Spleen (tissue), 11 donors: ENCODE measurements around the gene MPPED2. TPM values are rescaled to one million over a fixed set of nuclear protein-coding genes. Genes with fewer than 3 reads are reported as not detected.

Experiments used
- DNase-seq: peaks from one replicate; pipeline ENCODE4 v3.0.0-alpha.2; 2020
- H3K27ac ChIP-seq, 8 donors: fragments of 200-600 bp; sonication (generic) in 7 of 8; 1 replicate in 4 of 8; 2 replicates in 4 of 8; pipeline versions ENCODE4 v1.5.0 to v1.8.0; 2016 to 2021; ENCODE audit warnings: inconsistent platforms in 4 of 8, mild to moderate bottlenecking in 4 of 8, moderate library complexity in 1 of 8
- H3K27me3 ChIP-seq, 7 donors: fragments of 200-600 bp; sonication (generic) in 6 of 7; replicated peaks in 1 of 7; 1 replicate in 4 of 7; 2 replicates in 3 of 7; pipeline versions ENCODE4 v1.5.0 to v1.8.0; 2016 to 2021; ENCODE audit warnings: inconsistent platforms in 3 of 7, mild to moderate bottlenecking in 1 of 7
- H3K36me3 ChIP-seq, 6 donors: fragments of 200-600 bp; sonication (generic) in 5 of 6; 1 replicate in 4 of 6; 2 replicates in 2 of 6; pipeline versions ENCODE4 v1.5.0 to v1.8.0; 2016 to 2021; ENCODE audit warnings: inconsistent platforms in 2 of 6
- H3K4me1 ChIP-seq, 6 donors: fragments of 200-600 bp; sonication (generic) in 5 of 6; 1 replicate in 3 of 6; 2 replicates in 3 of 6; pipeline versions ENCODE4 v1.5.0 to v1.8.0; 2016 to 2021; ENCODE audit warnings: inconsistent platforms in 3 of 6
- H3K4me3 ChIP-seq, 8 donors: fragments of 200-600 bp; sonication (generic) in 7 of 8; 1 replicate in 4 of 8; 2 replicates in 4 of 8; pipeline versions ENCODE4 v1.5.0 to v1.8.0; 2016 to 2021; ENCODE audit warnings: inconsistent platforms in 4 of 8, mild to moderate bottlenecking in 4 of 8, moderate library complexity in 2 of 8
- H3K9me3 ChIP-seq, 8 donors: fragments of 200-600 bp; sonication (generic) in 7 of 8; 1 replicate in 4 of 8; 2 replicates in 4 of 8; pipeline versions ENCODE4 v1.5.0 to v1.8.0; 2016 to 2021; ENCODE audit warnings: inconsistent platforms in 4 of 8
- POLR2A ChIP-seq, 3 donors: fragments of 450-650 bp; IDR thresholded peaks; one replicate each; pipeline ENCODE4 v1.5.1; 2017; ENCODE audit warnings: antibody characterized with exemption in 3 of 3, mild to moderate bottlenecking in 1 of 3
- POLR2AphosphoS5 ChIP-seq, 3 donors: sonication (generic); formaldehyde crosslinking; IDR thresholded peaks; one replicate each; pipeline ENCODE4 v1.5.1; 2017; ENCODE audit warnings: antibody characterized with exemption in 3 of 3
- WGBS, 5 donors: extraction: QIAGEN DNeasy Blood & Tissue Kit in 3 of 5; methylation state at CpG; one replicate each; pipeline versions ENCODE4 v1.1.5 to v1.1.7; 2013 to 2018; 5-methylcytosine and 5-hydroxymethylcytosine counted together
- intact Hi-C: fragments of 100-400 bp; cut with DNase I; formaldehyde crosslinking; loops from one replicate; pipeline ENCODE4 v1.15.0; 2023; ENCODE audit warnings: low total_unique reads
- polyA plus RNA-seq, 3 donors: library from polyadenylated mRNA; stranded (reverse); fragments of 200-250 nt; gene quantifications; one replicate each; pipeline ENCODE4 v1.2.1, GENCODE V29; 2013
- total RNA-seq, 7 donors: library from RNA; depleted of rRNA in 3 of 7; stranded (reverse); fragments of >200 nt in 3 of 7; fragmentation: NEBNext Ultra II Directional in 4 of 7; extraction: Animal tissue kit (Norgen Biotek cat#: 25700) in 4 of 7; gene quantifications; one replicate each; pipeline versions ENCODE4 v1.1.0 to v1.2.1, GENCODE V29; 2016 to 2021
- TF ChIP-seq, protein P1 (sequence below), 11 experiments: fragments of 200-600 bp in 7 of 11; fragments of 450-650 bp in 4 of 11; sonication (generic) in 4 of 11; IDR thresholded peaks in 8 of 11; conservative IDR thresholded peaks in 3 of 11; 1 replicate in 7 of 11; 2 replicates in 4 of 11; pipeline versions ENCODE4 v1.4.0 to v1.8.0; 2016 to 2021; ENCODE audit warnings: antibody characterized with exemption in 11 of 11, inconsistent platforms in 4 of 11, mild to moderate bottlenecking in 1 of 11
- donor health status: healthy with polysubstance abuse.
- donor health status: DM: no; HTN: no; CAD: no; lungs with moderate emphysema.
- donor health status: DM: no; HTN: no; CAD: no.
- donor health status: Bipolar disorder and iron deficiency.
- donor health status: healthy.
- donor health status: DM: no; HTN: no; CAD: no.
- donor health status: DM: yes; HTN: yes; CAD: no.

MPPED2 gene
- total and polyA plus RNA-seq, 10 donors, result 0.72 to 14.6 (median 5.2) TPM

DNA sequence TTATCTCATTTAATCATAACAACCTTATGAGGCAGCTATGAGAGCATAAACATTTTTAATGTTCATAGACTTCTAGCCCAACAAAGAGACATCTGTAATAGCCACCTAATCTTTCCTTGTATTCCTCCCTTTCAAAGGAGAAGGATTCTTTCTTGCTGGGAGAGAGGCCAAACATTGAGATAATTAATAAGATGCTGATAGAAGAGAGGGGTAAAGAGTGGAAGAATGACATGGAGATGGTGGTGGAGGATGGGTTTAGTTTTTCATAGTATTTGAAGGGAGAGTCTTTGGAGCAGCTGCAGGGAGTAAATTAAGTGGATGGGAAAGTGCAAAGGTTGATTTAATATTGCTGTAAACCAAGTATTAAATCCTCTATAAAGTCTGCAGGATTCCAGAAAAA, 205.3 kb downstream of the MPPED2 start:
- H3K36me3 ChIP-seq, result no peaks in the 10 kb centered on the region
- DNase-seq, result no peak
- no peaks in the 10 kb centered on the region for H3K9me3 ChIP-seq

DNA sequence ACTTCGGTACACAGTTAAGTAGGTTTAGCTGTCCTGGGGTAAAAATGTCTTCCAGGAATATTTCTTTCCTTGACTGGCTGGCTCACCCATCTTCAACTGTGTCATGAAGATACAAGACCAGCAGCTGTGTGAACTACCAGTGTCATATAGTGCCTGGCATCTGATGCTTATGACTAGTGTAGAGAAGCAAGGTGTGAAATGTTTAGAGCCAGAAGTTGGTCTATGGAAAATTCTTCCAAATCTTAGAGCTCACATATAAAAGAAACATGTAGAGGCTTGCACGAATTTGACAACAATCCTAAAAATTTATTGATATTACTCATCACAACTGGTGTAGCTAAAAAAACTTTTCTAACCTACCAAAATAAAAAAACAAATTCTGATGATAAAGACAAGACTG, 208.8 kb downstream of the MPPED2 start:
- TF ChIP-seq POLR2A (IDR thresholded peaks at IDR 0.05) (no peak), POLR2AphosphoS5 (IDR thresholded peaks at IDR 0.05) (no peak)
- TF ChIP-seq, protein P1, sequence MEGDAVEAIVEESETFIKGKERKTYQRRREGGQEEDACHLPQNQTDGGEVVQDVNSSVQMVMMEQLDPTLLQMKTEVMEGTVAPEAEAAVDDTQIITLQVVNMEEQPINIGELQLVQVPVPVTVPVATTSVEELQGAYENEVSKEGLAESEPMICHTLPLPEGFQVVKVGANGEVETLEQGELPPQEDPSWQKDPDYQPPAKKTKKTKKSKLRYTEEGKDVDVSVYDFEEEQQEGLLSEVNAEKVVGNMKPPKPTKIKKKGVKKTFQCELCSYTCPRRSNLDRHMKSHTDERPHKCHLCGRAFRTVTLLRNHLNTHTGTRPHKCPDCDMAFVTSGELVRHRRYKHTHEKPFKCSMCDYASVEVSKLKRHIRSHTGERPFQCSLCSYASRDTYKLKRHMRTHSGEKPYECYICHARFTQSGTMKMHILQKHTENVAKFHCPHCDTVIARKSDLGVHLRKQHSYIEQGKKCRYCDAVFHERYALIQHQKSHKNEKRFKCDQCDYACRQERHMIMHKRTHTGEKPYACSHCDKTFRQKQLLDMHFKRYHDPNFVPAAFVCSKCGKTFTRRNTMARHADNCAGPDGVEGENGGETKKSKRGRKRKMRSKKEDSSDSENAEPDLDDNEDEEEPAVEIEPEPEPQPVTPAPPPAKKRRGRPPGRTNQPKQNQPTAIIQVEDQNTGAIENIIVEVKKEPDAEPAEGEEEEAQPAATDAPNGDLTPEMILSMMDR (IDR thresholded peaks at IDR 0.05 in 8 of 11, conservative IDR thresholded peaks at IDR 0.05 in 3 of 11), result no peak
- no peaks in the 10 kb centered on the region for H3K27me3 ChIP-seq
- H3K27ac ChIP-seq, result no peak overlapping the region
- no peak overlapping the region for H3K4me3 ChIP-seq
- H3K4me1 ChIP-seq, result no peaks in the 10 kb centered on the region
- H3K36me3 ChIP-seq, result no peaks in the 10 kb centered on the region
- DNase-seq, result no peak
- intact Hi-C loops, result no loop called here
- WGBS, 5 donors, result 71 to 95% (median 78%) methylated on average over 2 of the region's 2 CpGs
- no peaks in the 10 kb centered on the region for H3K9me3 ChIP-seq

More for the DNA sequence above, 205.3 kb downstream of the MPPED2 start:
- intact Hi-C loops, result no loop called here
- TF ChIP-seq, protein P1 (IDR thresholded peaks at IDR 0.05 in 8 of 11, conservative IDR thresholded peaks at IDR 0.05 in 3 of 11), result no peak
- TF ChIP-seq POLR2AphosphoS5 (IDR thresholded peaks at IDR 0.05), result no peak
- no peak for TF ChIP-seq POLR2A (IDR thresholded peaks at IDR 0.05)
- Histone ChIP-seq H3K27ac (no peak overlapping the region), H3K4me3 (no peak overlapping the region), H3K27me3 (no peaks in the 10 kb centered on the region), H3K4me1 (no peaks in the 10 kb centered on the region)

DNA sequence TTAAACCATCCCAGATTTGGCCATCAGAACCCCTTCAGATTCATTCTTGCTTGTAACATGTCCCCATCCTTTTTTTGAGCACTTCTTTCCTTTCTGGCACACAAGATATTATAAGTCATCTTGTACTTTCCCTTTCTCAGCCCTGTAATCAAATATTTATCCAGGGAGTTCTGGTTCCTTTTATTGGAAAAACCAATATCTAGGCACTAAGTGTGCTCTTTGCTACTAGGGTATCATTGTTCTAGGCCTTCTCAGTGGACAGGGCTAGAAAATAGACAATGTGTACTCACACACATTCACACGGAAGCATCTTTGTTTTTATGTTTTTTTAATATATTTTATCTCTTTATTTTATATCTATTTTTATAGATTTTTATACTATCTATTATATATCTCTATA, 216.0 kb downstream of the MPPED2 start:
- intact Hi-C loops, result no loop called here
- Histone ChIP-seq H3K4me1 (no peaks in the 10 kb centered on the region), H3K36me3 (no peaks in the 10 kb centered on the region), H3K9me3 (peaks cover 0 to 7% (median 0%) of the 10 kb centered on the region in 8 donors), H3K4me3 (no peak overlapping the region), H3K27me3 (no peaks in the 10 kb centered on the region), H3K27ac (no peak overlapping the region)
- WGBS, 5 donors, result 80 to 93% (median 86%) methylated on average over 1 of the region's 1 CpG
- DNase-seq, result no peak
- TF ChIP-seq, protein P1 (IDR thresholded peaks at IDR 0.05 in 8 of 11, conservative IDR thresholded peaks at IDR 0.05 in 3 of 11), result no peak
- TF ChIP-seq POLR2AphosphoS5 (IDR thresholded peaks at IDR 0.05) (no peak), POLR2A (IDR thresholded peaks at IDR 0.05) (no peak)

DNA sequence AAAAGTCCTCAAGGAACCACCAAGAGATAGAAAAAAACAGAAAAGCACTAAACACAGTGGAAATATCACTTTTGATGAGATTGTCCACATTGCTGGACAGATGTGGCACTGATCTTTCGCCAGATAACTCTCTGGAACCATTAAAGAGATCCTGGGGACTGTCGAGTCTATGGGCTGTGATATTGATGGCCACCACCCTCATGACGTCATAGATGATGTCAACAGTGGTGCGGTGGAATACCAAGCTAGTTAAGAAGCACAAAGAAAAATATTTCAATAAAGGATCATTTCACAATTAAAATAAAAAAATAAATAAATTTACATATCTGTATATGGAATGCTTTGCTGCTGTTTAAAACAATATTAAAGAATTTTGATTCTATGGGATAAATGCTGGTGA, 217.8 kb downstream of the MPPED2 start:
- intact Hi-C loops, result no loop called here
- Histone ChIP-seq H3K9me3 (peaks cover 0 to 7% (median 0%) of the 10 kb centered on the region in 8 donors), H3K27me3 (no peaks in the 10 kb centered on the region), H3K4me1 (no peaks in the 10 kb centered on the region), H3K27ac (no peak overlapping the region), H3K4me3 (no peak overlapping the region), H3K36me3 (no peaks in the 10 kb centered on the region)
- DNase-seq, result no peak
- TF ChIP-seq POLR2AphosphoS5 (IDR thresholded peaks at IDR 0.05), result no peak
- no peak for TF ChIP-seq POLR2A (IDR thresholded peaks at IDR 0.05)
- TF ChIP-seq, protein P1 (IDR thresholded peaks at IDR 0.05 in 8 of 11, conservative IDR thresholded peaks at IDR 0.05 in 3 of 11), result no peak
- 84 to 95% (median 91%) methylated on average over 4 of the region's 4 CpGs for WGBS, 5 donors
